ENCODE results near the gene GRIP2.

Gene GRIP2

DNA sequence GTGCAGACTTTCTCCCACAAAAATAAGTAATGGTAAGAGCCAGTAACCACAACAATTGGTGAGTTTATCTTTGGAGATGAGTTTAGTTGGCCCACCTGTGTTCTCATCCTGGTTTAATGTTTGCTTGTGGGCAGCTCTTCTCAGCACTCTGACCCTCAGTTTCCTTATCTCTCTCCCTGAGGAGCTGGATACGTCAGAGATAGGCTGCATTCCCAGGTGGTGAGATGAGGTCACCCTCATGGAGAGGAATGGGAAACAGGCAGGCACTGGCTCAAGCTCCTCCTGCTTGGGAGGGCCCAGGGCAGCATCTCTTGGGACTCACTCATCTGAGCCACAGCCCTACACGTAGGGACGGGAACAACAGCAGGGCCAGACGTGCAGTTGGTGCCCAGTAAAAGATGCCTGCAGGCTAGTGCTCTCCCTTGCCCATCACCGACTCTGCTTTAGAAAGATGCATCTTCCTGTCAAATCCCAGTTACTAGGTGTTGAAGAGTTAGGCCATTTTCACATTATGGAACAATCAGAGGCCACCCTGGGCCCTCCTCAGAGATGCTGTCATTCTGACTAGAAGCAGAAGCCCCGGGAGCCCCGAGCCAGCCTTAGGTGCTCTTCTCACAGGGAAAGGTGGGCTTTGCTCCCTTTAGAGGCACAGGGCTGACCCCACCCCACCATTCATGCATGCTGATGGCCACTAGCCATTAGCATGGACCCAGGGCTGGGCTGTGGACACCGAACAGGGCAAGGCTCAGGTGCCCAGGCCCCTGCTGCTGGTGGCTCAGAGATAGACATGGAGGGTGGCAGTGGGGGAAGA is 59.7 kb downstream of the GRIP2 start:
- peak; percentile 94 for DNase-seq
- in situ Hi-C loops (cut with HindIII; ENCODE audit: low pct_ligation_motif_present, low sequenced_read_pairs), result no loop called here
- H3K4me3 ChIP-seq (ENCODE audit: low read depth, low read length), result no peak overlapping the region
- TF ChIP-seq, protein P1, sequence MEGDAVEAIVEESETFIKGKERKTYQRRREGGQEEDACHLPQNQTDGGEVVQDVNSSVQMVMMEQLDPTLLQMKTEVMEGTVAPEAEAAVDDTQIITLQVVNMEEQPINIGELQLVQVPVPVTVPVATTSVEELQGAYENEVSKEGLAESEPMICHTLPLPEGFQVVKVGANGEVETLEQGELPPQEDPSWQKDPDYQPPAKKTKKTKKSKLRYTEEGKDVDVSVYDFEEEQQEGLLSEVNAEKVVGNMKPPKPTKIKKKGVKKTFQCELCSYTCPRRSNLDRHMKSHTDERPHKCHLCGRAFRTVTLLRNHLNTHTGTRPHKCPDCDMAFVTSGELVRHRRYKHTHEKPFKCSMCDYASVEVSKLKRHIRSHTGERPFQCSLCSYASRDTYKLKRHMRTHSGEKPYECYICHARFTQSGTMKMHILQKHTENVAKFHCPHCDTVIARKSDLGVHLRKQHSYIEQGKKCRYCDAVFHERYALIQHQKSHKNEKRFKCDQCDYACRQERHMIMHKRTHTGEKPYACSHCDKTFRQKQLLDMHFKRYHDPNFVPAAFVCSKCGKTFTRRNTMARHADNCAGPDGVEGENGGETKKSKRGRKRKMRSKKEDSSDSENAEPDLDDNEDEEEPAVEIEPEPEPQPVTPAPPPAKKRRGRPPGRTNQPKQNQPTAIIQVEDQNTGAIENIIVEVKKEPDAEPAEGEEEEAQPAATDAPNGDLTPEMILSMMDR (IDR thresholded peaks at IDR 0.05; ENCODE audit: low read depth, low read length, missing control alignments), result no peak
- H3K27ac ChIP-seq, result peak overlapping the region; percentile 64
- no peaks in the 10 kb centered on the region for H3K27me3 ChIP-seq (replicated peaks)
- H3K36me3 ChIP-seq (replicated peaks), result peaks cover 54% of the 10 kb centered on the region

GRCh38 chr3:14479591-14479990 is 60.6 kb downstream of the GRIP2 start:
- DNase-seq, result no peak
- H3K4me3 ChIP-seq (ENCODE audit: low read depth, low read length), result no peak overlapping the region
- H3K27me3 ChIP-seq (replicated peaks), result no peaks in the 10 kb centered on the region
- in situ Hi-C loops (cut with HindIII; ENCODE audit: low pct_ligation_motif_present, low sequenced_read_pairs), result no loop called here
- peak overlapping the region; percentile 64 for H3K27ac ChIP-seq
- H3K36me3 ChIP-seq (replicated peaks), result peaks cover 50% of the 10 kb centered on the region
- TF ChIP-seq, protein P1 (IDR thresholded peaks at IDR 0.05; ENCODE audit: low read depth, low read length, missing control alignments), result no peak

GRCh38 chr3:14478956-14479550 is 61.1 kb downstream of the GRIP2 start:
- in situ Hi-C loops (cut with HindIII; ENCODE audit: low pct_ligation_motif_present, low sequenced_read_pairs), result no loop called here
- TF ChIP-seq, protein P1 (IDR thresholded peaks at IDR 0.05; ENCODE audit: low read depth, low read length, missing control alignments), result no peak
- H3K4me3 ChIP-seq (ENCODE audit: low read depth, low read length), result no peak overlapping the region
- H3K36me3 ChIP-seq (replicated peaks), result peaks cover 48% of the 10 kb centered on the region
- DNase-seq, result no peak
- no peaks in the 10 kb centered on the region for H3K27me3 ChIP-seq (replicated peaks)
- H3K27ac ChIP-seq, result no peak overlapping the region

DNA sequence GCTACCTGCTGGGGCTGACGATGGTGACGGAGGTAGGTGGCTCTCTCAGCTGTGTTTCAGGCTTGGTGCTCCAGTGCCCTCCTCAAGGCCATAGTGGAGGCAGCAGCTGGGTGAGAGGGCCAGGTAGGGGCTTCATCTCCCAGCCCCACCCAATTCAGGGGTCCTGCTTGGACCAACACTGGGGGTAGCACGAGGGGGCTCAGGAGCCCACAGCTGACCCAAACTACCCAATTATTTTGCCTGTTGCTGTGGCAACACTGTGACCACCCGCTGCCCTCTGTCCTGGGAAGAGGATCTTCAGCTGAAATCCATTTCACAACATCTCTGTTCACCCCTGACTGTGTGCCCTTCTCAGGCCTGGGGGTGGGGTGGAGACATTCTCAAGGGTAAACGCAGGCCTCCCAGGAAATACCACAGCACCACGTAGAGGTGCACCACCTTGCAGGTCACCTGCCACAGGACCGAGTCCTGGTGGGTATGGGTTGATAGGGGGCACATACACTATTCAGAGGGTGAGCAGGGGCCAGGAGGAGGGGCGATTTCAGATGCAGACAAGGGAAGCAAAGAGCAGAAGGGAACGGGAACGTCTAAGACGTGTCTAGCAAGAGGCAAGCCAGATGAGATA is 62.7 kb downstream of the GRIP2 start:
- Histone ChIP-seq H3K27me3 (replicated peaks) (no peaks in the 10 kb centered on the region), H3K27ac (no peak overlapping the region), H3K4me3 (ENCODE audit: low read depth, low read length) (no peak overlapping the region), H3K36me3 (replicated peaks) (peaks cover 39% of the 10 kb centered on the region)
- TF ChIP-seq, protein P1 (IDR thresholded peaks at IDR 0.05; ENCODE audit: low read depth, low read length, missing control alignments), result no peak
- in situ Hi-C loops (cut with HindIII; ENCODE audit: low pct_ligation_motif_present, low sequenced_read_pairs), result no loop called here
- DNase-seq, result no peak

DNA sequence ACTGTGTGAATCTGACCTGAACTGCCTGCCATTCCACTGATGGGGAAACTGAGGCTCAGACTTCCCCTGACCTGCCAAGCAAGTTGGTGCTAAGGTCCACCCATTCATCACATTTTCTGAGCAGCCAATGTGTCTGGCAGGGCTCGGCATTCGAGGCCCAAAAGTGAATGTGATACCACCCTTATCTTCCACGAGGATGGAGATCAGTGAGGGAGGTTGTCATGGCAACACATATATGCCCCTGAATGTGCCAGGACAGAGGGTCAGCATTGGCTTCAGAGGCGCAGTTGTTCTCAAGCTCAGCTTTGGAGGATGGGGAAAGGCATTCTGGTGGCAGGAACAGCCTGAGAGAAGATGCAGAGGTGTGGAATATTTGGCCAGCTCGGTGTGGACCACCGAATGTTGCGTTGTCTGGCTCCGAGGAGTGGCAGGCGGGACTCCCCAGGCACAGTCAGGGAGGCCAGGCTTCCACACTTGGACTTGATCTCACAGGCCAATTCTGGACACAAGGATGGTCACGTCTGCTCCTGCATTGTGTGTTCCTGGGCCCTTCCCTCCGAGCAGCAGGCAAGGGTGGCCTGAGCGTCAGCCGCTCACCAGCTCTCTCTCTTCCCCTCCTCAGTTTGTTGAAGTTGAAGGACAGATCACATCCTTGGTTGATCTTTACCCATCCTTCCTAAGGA is 63.4 kb downstream of the GRIP2 start:
- TF ChIP-seq, protein P1 (IDR thresholded peaks at IDR 0.05; ENCODE audit: low read depth, low read length, missing control alignments), result no peak
- peaks cover 32% of the 10 kb centered on the region for H3K36me3 ChIP-seq (replicated peaks)
- DNase-seq, result no peak
- H3K27ac ChIP-seq, result no peak overlapping the region
- H3K27me3 ChIP-seq (replicated peaks), result no peaks in the 10 kb centered on the region
- in situ Hi-C loops (cut with HindIII; ENCODE audit: low pct_ligation_motif_present, low sequenced_read_pairs), result no loop called here
- H3K4me3 ChIP-seq (ENCODE audit: low read depth, low read length), result no peak overlapping the region
